Measurements from ENCODE around the gene ZSCAN5A.
"Not testable (repeated sequence)": the region's sequence is repeated elsewhere in the genome, so short reads cannot be mapped to it uniquely, and the experiment has no call there.

DNA sequence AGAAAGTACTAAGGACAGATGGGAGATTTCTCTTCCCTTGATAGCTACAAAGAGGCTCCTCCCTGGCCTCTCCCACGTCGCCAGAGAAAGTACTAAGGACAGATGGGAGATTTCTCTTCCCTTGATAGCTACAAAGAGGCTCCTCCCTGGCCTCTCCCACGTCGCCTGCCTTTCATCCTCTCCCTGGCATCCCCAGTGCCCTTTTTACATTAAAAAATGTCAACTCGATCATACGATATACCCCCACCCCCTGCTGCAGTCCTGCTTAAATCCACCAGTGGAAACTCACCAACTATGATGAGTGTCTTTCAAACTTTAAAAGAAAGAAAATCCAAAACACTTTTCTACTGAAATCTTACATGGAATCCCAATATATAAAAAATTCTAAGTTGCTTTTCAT lies 7.6 kb downstream of the ZSCAN5A start:
- TF ChIP-seq IKZF1 (conservative IDR thresholded peaks at IDR 0.05); DPF2 (IDR thresholded peaks at IDR 0.05); MXI1 (IDR thresholded peaks at IDR 0.05; ENCODE audit: low read depth, low read length); BRCA1 (IDR thresholded peaks at IDR 0.05; ENCODE audit: low read depth, low read length); EZH2 (IDR thresholded peaks at IDR 0.05; ENCODE audit: borderline replicate concordance, control insufficient read depth, low read depth, low read length); FOS (IDR thresholded peaks at IDR 0.05; ENCODE audit: borderline replicate concordance, extremely low read depth, insufficient read length): not testable (repeated sequence)
- TF ChIP-seq, protein P1, sequence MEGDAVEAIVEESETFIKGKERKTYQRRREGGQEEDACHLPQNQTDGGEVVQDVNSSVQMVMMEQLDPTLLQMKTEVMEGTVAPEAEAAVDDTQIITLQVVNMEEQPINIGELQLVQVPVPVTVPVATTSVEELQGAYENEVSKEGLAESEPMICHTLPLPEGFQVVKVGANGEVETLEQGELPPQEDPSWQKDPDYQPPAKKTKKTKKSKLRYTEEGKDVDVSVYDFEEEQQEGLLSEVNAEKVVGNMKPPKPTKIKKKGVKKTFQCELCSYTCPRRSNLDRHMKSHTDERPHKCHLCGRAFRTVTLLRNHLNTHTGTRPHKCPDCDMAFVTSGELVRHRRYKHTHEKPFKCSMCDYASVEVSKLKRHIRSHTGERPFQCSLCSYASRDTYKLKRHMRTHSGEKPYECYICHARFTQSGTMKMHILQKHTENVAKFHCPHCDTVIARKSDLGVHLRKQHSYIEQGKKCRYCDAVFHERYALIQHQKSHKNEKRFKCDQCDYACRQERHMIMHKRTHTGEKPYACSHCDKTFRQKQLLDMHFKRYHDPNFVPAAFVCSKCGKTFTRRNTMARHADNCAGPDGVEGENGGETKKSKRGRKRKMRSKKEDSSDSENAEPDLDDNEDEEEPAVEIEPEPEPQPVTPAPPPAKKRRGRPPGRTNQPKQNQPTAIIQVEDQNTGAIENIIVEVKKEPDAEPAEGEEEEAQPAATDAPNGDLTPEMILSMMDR (IDR thresholded peaks at IDR 0.05 in 2 of 3, conservative IDR thresholded peaks at IDR 0.05 in 1 of 3; ENCODE audit: control insufficient read depth in 2 of 3, extremely low read depth in 1 of 3, insufficient read depth in 1 of 3, low read depth in 3 of 3, low read length in 3 of 3): not testable (repeated sequence)
- TF ChIP-seq, protein P2, sequence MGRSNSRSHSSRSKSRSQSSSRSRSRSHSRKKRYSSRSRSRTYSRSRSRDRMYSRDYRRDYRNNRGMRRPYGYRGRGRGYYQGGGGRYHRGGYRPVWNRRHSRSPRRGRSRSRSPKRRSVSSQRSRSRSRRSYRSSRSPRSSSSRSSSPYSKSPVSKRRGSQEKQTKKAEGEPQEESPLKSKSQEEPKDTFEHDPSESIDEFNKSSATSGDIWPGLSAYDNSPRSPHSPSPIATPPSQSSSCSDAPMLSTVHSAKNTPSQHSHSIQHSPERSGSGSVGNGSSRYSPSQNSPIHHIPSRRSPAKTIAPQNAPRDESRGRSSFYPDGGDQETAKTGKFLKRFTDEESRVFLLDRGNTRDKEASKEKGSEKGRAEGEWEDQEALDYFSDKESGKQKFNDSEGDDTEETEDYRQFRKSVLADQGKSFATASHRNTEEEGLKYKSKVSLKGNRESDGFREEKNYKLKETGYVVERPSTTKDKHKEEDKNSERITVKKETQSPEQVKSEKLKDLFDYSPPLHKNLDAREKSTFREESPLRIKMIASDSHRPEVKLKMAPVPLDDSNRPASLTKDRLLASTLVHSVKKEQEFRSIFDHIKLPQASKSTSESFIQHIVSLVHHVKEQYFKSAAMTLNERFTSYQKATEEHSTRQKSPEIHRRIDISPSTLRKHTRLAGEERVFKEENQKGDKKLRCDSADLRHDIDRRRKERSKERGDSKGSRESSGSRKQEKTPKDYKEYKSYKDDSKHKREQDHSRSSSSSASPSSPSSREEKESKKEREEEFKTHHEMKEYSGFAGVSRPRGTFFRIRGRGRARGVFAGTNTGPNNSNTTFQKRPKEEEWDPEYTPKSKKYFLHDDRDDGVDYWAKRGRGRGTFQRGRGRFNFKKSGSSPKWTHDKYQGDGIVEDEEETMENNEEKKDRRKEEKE (IDR thresholded peaks at IDR 0.05): not testable (repeated sequence)
- TF ChIP-seq, protein P3, sequence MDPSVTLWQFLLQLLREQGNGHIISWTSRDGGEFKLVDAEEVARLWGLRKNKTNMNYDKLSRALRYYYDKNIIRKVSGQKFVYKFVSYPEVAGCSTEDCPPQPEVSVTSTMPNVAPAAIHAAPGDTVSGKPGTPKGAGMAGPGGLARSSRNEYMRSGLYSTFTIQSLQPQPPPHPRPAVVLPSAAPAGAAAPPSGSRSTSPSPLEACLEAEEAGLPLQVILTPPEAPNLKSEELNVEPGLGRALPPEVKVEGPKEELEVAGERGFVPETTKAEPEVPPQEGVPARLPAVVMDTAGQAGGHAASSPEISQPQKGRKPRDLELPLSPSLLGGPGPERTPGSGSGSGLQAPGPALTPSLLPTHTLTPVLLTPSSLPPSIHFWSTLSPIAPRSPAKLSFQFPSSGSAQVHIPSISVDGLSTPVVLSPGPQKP (IDR thresholded peaks at IDR 0.05; ENCODE audit: low read depth, low read length): not testable (repeated sequence)

All from GM12878 (cell line).